SKM-1 treated with dmso at 0.1 percent for 144 hours (cell line): ENCODE measurements around the gene SOX6.

Experiments used
- DNase-seq: peaks from one replicate; lab custom pipeline; 2025; ENCODE audit not compliant: unreplicated experiment; lab: John Stamatoyannopoulos, UW

The SOX6 gene

DNA sequence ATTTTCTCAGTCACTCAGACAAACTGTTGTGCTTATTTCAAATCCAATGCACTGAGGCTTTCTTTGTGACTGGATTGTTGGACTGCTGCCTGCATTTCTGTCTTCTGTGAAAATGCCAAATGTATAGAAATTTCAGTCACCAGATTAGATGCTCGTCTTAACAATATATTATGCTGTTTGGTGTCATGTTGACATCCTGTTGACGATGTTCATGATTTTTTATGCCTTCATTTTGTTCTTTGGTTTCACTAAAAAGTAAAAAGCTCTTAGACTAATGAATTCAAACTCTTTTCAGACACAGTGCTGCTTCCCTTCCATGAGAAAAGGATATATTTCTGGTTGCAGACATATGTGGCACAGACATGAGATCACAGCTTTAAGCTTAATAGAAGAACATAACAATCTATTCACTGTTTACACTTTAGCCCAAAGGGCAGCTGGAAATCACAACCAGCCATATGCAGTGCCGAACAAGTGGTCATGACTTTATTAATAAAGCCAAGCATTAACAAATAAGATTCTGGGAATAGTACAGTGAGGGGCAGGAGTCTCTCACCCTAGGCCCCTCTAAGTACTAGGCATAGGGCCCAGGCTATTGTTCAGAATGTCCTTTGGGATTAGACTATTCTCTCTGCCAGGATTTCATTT, 9.4 kb upstream of the SOX6 start:
- DNase-seq = no peak

DNA sequence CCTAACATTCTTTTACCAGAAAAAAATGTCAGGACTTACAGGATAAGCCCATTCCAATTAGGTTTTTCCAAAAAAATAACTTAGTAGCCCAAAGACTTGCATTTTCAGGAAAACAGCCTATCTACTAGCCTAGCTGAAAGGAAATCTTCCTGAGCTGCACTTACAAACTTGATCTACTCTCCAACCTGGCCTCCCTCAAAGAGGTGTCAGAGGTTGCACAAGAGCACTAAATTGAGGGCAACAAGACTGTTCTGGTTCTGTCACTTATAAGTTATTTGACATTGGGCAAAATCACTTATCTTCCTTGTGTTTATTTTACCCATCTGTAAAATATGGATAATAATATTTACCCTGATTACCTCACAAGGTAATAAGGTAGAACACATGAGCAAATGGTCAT, 7.9 kb upstream of the SOX6 start:
- no peak for DNase-seq

DNA sequence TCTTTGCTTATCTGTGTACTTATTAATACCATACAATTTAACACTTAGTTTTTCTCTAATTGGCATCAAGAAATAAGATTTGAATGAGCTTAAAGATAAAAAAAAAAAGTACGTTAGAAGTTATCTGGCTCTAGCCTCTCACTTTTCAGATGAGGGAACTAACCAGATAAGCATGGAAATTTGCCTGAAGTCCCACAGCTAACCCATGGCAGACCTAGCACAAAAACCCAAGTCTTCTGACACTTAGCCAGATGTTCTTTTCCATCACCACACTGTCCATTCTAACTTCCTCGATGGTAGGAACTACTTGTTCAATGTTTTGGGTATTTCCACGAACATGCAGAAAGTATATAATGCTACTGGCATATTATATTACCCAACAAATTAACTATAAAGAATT, 7.4 kb upstream of the SOX6 start:
- DNase-seq = no peak

DNA sequence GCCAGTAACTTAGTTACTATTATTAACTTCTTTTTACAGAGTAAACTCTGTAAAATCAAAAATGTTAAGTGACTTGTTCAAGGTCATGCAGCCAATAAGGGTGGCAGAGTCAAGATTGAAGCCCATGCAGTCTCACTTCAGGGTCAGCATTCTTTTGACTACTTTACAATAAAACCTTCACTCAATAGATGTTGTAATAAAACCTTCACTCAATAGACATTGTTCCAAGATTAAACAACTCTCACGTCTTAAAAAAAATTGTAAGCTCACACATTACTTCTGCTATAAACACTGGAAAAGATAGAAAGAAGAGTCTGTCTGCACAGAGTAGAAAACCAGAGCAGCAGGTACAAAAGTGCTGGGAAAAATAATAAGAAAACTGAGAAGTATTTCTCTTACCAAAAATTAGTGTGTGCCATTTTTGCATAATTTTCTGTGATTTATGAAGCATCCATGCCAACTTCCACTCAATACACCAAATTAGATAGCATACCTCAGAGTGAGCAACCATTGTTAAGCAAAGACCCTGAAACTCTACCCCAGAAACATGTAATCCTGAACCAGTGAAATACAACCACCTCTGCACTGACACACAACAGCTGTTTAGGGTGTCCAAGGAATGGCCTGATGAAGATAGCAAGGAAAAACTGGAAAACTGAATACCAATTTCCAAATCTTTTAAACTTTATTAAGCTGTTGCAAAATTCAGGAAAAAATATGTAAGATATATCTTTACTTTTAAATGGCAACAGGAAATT, 4.9 kb upstream of the SOX6 start:
- no peak for DNase-seq

DNA sequence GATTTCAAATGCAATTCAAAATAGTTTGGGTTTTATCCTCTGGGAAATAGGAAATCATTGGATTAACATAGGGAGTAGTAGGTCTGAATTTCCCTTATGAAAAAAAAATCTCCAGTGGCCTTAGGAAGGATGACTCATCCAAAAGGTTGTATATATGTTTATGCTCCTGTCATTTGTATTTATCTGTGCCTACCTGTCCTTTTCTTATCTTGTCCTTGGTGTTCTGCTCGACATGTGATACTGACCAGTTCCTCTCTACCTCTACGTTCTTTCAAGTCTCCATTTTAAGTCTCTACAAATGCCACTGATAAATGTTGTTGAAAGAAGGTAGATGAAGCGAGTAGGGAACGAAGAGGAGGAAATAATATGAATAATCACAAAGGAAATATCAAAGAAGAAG, 3.0 kb upstream of the SOX6 start:
- DNase-seq = no peak

DNA sequence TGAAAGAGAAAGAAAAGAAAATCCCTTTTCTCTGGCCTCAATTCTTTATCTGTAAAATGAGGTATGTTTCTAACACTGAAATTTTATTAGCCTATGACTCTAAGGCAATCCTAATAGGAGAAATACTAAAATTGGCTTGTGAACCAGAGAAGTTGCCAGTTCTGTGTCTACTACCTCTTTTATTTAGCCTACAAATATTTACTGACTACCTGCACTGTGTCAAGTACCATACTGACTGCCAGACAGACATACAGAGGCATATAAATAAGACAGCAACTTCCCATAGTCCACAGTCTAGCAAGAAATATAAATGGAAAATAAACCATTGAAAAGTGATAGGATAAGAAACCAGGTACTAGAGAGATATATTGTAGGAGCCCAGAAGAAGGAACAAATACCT, 2.4 kb upstream of the SOX6 start:
- no peak for DNase-seq

DNA sequence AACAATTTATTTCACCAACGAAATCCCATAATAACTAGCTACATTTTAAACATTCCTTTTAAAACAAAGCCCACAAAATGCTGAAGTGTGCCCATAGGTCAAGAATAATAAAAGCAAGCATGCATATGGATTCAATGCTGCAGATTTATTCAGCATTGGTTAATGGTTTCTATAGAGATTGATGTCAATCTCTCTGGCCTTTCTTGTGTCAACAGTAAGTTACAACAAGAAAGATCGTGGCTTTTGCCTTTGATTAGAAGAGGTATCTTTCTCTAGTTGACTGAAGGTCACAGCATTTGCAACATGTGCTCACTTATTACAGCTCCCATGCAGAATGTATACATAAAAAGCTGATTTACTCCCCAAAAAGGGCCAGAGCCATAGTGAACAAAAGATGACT, 1.4 kb upstream of the SOX6 start:
- no peak for DNase-seq

DNA sequence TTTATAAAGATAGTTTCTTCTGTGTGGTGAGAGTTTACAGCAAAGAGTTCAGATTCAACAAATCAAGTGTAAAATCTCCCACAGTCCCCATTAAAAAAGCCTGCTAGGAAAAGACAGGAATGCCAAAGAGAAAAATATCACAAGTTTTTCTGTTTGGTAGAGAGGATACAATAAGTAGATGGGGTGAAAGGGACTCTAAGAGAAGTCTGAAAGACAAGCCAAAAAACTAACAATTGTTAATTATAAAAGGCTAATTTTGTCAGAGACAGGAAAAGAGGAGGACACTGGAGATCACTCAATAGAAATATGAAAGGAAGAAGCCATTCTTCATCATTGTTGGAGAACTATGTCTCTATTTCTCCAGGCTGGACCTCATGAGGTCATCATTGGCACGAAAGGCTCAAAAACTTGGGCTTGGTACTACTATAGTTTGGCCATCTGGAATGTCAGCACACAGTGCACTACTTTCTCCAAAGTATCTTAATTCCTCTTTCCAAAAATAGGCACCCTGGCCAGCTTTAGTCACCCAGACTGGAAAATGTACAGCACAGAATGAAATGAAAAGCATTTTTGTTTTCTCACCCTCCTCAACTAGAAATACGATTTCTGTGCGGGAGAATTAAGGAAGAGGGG, 531 bp upstream of the SOX6 start:
- no peak for DNase-seq

DNA sequence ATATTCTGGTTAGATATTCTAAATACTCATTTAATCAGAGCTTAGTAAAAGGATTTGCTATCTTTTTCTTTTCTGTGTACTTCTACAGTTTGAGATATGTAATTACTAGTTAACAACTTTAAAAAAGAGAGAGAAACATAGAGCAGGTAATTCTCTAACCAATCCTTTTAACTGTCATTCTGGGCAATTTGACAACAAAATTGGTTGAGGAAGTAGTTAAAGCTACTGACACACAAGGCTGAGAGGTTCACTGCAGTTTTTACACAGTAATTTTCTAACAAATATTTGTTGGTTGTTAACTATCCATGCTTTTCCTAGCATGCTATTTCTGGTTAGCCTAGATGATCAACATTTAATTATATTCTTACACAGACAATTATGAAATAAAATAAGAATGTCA, 3.6 kb downstream of the SOX6 start:
- DNase-seq = no peak

DNA sequence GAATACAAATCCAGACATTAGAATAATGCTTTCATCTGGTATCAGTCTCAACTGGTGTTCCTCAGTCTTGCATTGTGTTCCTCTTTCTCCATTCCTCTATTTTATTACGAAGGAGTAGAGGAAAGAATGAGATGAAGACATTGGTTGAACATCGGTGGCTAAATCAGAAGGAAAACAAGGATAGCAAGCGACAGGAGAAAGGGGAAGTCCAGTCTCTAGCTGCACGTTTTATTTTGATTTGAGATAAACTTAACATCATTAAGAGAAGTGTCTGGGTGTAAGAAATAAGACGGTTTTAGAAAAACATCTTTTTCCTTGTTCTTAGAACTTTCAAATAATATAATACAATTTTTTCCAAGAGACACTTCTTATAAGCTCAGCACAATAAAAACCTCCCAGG, 6.2 kb downstream of the SOX6 start:
- no peak for DNase-seq

DNA sequence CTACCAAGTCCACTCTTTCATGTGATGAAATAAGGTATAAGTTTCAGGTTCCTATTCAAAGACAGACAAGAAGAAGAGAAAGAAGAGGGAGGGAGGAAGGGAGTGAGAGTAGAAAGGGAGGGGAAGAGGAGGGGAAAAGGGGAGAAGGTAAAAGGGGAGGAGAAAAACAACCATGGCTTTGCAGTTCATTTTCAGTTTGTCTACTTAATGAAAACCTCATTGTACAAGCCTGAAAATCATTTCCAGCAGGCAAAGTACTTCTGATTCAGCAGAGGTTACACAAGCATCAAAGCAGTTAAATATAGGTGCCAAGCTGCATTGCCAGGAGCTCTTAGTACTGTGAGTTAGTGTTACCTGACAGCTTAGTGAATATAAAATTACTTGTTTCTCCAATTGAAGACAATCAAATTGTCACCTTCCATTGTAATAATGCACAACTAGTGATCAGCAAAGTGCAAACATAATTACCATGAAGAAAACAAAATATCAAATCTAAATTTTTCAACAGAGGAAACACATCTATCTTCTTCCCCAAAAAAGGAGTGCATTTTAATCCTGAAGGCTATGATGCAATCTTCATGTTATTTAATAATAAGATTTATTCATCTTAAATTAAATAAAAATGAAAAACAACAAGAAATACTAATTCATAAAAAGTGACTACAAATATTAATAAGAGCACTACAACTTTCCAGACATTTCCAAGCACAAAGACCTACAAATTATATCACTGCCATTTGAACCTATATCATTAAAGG, 8.2 kb downstream of the SOX6 start:
- no peak for DNase-seq

DNA sequence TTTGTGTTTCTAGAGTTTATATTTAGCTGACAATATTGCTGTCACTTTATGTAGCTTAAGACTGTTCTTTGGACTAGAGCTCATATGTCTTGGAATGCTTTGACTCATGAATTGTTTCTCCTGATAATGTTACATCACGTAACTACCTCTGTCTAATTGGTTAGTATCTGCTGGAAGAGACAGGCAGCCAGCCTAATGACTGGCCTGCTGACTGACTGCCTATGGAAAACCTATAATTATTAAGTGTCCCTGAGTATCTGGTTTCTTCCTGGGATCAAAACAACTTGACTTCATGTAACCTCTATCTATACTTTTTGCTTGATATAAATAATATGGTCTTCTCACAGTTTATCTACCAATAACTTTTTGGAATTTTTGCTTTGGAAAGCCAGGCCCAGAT, 9.4 kb downstream of the SOX6 start:
- DNase-seq = no peak

DNA sequence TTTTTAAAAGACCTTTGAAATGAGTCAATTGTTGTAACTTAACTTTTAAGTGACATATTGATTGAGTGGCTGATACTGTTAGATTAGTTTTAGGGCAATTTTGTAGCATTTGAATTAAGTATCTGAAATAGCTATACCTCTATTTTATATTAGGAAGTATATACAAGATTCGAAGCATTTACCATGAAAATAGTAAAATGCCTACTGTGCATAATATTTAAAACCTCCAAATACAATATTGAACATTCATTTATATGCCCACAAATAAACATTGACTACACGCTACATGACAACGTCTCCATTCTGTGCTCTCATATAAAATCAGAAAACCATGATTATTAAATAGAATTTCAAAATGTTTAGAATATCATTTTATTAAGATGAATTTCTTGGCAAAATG, 14.5 kb downstream of the SOX6 start:
- no peak for DNase-seq

DNA sequence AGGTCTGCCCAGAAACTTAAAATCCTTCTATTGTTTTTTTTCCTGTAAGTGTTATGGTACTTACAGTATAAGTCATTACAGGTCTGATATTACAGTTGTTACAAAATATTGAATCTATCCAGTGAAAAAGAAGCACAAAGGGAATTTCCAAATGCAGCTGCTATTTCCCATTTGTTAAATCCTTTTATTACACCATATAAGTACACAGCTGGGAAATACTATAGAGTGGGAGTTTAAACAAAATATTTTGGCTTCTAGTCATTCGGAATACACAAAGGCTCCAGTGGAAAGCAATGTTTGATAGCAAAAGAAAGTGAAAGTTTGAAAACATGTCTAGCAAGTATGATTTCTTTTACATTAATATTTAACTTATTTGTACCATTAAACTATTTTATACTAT, 18.0 kb downstream of the SOX6 start:
- DNase-seq = no peak

DNA sequence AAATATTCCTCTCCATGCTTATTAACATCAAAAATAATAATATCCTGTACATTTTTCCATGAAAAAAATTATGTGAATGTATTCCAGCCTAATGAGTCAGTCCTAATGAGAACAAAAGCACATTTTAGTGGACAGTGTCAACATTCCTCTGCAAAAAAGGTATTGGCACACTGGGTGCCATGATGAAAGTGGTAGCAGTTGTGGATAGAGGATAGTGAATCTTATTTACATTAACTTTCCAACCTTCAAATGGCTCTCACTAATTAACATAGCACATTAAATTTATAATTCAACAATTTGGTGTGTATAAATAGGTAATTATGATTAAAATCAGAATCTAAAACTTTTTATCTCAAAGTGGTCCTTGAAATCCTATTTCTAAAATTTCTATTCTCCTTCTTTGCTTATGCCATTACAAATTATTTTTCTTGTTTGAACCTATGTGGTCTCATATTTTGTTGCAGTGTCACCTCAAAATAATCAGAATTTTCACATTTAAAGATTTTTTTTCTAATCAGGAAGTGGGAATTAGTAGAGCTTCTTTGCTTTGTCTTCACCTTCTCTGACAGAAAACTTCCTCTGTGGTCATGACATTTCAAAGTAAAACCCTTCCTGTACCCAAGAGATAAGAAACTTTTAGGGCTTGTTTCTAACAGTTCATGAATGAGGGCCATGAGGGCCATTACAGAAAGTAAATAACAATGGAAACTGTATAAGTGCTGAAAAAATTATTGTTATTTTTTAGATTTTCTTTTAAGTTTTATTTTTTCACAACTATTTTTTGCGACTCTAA, 18.7 kb downstream of the SOX6 start:
- DNase-seq = no peak

DNA sequence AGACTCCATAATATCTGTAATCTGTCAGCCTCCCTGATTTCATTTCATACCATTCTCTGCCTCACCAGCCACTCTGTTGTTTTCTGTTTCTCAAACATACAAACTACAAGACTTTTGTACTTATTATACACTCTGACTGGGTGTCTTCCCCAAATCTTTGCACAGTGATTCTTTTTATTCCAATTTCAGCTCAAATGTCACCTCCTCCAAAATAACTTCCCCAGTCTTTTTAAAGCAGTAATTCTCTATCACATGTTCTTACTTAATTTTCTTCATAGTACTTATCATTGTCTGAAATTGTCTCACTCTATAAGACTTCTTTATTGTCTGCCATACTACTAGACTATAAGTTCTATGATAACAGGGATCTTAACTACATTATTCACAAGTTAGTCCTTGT, 19.6 kb downstream of the SOX6 start:
- DNase-seq = no peak

DNA sequence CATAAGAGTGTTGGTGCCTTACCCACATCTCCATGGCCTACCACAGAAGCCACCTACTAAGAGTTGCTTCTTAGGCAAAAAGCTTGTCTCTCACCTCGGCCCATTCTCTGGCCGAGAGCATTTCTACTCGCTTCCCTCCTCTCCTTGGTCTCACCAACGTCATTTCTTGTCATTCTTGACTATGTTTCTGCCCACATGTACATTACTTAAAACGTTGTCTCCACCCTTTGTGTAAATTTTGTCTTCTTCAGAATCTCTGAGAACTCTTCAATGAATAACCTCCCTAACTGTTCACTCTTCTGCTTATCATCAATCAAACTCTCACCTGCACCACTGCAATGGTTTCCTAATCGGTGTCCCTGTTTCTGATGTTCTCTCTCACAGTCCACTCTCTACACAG, 20.1 kb downstream of the SOX6 start:
- DNase-seq = no peak

DNA sequence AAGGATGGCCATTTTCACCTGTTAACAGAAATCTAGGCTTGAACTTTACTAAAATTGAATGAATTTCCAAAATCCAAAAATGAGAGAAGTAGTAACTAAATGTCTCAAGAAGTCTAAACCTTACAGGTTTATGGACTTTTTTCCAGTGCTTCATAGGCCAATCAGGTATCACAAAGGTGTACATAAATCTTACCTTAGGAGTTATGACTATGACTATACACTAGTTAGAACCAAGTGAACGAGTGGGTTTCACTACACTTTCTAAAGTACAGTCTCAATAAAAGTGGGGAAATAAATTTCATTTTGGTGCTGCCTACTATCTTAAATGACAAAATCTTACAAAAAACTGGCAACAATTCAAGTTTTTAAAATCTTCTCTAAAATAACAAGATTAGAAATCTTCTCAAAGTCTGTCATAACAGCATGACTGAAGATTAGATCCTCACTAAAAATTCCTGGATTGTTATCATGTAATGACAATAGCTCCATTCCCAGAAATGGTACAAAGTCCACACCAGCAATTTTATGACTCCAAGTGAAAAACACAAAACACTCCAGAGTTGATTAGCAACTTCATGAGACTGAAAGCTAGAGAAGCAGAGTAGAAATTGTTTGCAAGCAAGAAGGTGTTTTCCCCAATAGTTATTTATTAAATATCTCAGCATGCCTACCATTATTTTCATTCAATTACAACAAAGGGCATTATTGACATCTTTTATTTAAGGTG, 20.9 kb downstream of the SOX6 start:
- no peak for DNase-seq

DNA sequence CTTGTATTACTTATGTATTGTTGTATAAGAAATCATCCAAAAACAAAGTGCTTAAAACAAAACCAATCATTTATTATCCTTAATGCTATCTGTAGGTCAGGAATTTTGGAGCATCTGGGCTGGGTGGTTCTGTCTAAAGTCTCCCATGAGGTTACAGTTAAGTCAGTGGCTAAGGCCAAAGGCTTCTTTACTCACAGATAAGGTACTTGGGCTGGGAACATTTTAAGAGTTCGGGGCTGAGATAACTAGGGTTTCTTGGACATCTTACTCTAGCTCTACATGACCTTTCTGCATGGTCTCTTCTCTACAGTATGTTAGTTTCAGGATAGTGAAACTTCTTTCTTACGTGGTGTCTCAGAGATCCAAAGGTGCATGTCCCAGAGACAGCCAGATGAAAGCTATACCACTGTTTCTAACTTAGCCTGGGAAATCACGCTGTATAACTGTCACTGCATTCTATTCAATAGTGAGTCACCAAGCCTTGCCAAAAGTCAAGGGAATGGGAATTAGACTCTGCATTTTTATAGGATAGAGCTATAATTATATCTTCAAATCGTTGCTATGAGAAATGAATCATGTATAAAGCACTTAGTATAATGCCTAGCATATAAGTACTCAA, 29.6 kb downstream of the SOX6 start:
- DNase-seq = no peak

DNA sequence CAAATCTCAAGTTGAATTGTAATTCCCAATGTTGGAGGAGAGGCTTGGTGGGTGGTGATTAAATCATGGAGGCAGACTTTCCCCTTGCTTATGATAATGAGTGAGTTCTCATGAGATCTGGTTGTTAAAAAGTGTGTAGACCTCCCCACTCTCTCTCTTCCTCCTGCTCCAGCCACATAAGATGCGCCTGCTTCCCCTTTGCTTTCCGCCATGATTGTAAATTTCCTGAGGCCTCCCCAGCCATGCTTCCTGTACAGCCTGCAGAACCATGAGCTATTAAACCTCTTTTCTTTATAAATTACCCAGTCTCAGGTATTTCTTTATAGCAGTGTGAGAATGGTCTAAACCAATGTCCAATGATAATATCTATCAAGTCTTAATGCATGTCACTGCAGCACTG, 34.2 kb downstream of the SOX6 start:
- no peak for DNase-seq
